Lower leg skin (tissue), 4 donors: ENCODE data around the gene DCLK3. TPM values are rescaled to one million over a fixed set of nuclear protein-coding genes. Genes with fewer than 3 reads are reported as not detected.

Source experiments
- DNase-seq, 2 donors: peaks; one replicate each; pipeline ENCODE4 v3.0.0-alpha.2; 2019; ENCODE audit warnings: low spot score in 2 of 2
- H3K4me3 ChIP-seq: fragments of 200-600 bp; sonication (generic); 2 replicates; pipeline ENCODE4 v1.5.1; 2017; ENCODE audit warnings: mild to moderate bottlenecking, low read depth; ENCODE audit not compliant: poor library complexity, severe bottlenecking
- CTCF ChIP-seq, 3 donors: fragments of 450-650 bp; IDR thresholded peaks; one replicate each; pipeline ENCODE4 v1.5.1; 2016; ENCODE audit warnings: antibody characterized with exemption in 3 of 3, mild to moderate bottlenecking in 3 of 3, moderate library complexity in 2 of 3
- POLR2A ChIP-seq, 2 donors: fragments of 450-650 bp; IDR thresholded peaks; one replicate each; pipeline ENCODE4 v1.6.1; 2016 to 2017; ENCODE audit warnings: antibody characterized with exemption in 2 of 2, mild to moderate bottlenecking in 1 of 2, moderate library complexity in 1 of 2
- WGBS, 2 donors: methylation state at CpG; one replicate each; pipeline ENCODE4 v1.1.5; 2018; 5-methylcytosine and 5-hydroxymethylcytosine counted together
- intact Hi-C: fragments of 100-400 bp; cut with DNase I; formaldehyde crosslinking; loops from one replicate; pipeline ENCODE4 v1.15.0; 2023; ENCODE audit warnings: low total_unique reads
- total RNA-seq, 4 donors: library from RNA; depleted of rRNA; stranded (reverse); fragments of >200 nt; gene quantifications; one replicate each; pipeline ENCODE4 v1.1.0, GENCODE V29; 2016

The DCLK3 gene
- total RNA-seq, 4 donors from 2014 or later, result 0.07 to 0.38 (median 0.16) TPM; not detected in 1

GRCh38 chr3:36776436-36776835, 12.1 kb upstream of the DCLK3 start:
- H3K4me3 ChIP-seq, result no peak overlapping the region
- WGBS, 2 donors, result 42 to 43% methylated on average over 2 of the region's 2 CpGs
- TF ChIP-seq CTCF (IDR thresholded peaks at IDR 0.05), result no peak
- TF ChIP-seq POLR2A (IDR thresholded peaks at IDR 0.05), result no peak
- intact Hi-C loops, result no loop called here
- no peak for DNase-seq

- intact Hi-C loops, result no loop called here
- 47 to 54% methylated on average over 3 of the region's 3 CpGs for WGBS, 2 donors
- TF ChIP-seq POLR2A (IDR thresholded peaks at IDR 0.05) (no peak), CTCF (IDR thresholded peaks at IDR 0.05) (no peak)
- no peak for DNase-seq
- no peak overlapping the region for H3K4me3 ChIP-seq
Measured at GRCh38 chr3:36774052-36774451, 9.7 kb upstream of the DCLK3 start.

GRCh38 chr3:36771931-36772330, 7.6 kb upstream of the DCLK3 start:
- H3K4me3 ChIP-seq, result no peak overlapping the region
- DNase-seq, result no peak
- TF ChIP-seq POLR2A (IDR thresholded peaks at IDR 0.05) (no peak), CTCF (IDR thresholded peaks at IDR 0.05) (no peak)
- intact Hi-C loops, result no loop called here

GRCh38 chr3:36769926-36770325, 5.6 kb upstream of the DCLK3 start:
- no peak overlapping the region for H3K4me3 ChIP-seq
- intact Hi-C loops, result no loop called here
- no peak for TF ChIP-seq CTCF (IDR thresholded peaks at IDR 0.05)
- no peak for TF ChIP-seq POLR2A (IDR thresholded peaks at IDR 0.05)
- no peak for DNase-seq
- WGBS, 2 donors, result 48 to 53% methylated on average over 1 of the region's 1 CpG

- TF ChIP-seq CTCF (IDR thresholded peaks at IDR 0.05) (no peak), POLR2A (IDR thresholded peaks at IDR 0.05) (no peak)
- 71 to 75% methylated on average over 7 of the region's 7 CpGs for WGBS, 2 donors
- intact Hi-C loops, result no loop called here
- no peak overlapping the region for H3K4me3 ChIP-seq
- no peak for DNase-seq
Measured at GRCh38 chr3:36765104-36765503, 751 bp upstream of the DCLK3 start.

GRCh38 chr3:36764704-36765038, 318 bp upstream of the DCLK3 start:
- no peak overlapping the region for H3K4me3 ChIP-seq
- DNase-seq, result no peak
- WGBS, 2 donors, result 35 to 40% methylated on average over 10 of the region's 10 CpGs
- TF ChIP-seq POLR2A (IDR thresholded peaks at IDR 0.05) (no peak), CTCF (IDR thresholded peaks at IDR 0.05) (no peak)
- intact Hi-C loops, result no loop called here
